ENCODE data around the gene FAM13B.
"Not testable (repeated sequence)": the region's sequence is repeated elsewhere in the genome, so short reads cannot be mapped to it uniquely, and the experiment has no call there.

FAM13B gene

GRCh38 chr5:137989419-137989818, 43.5 kb downstream of the FAM13B start:
- POLR2A ChIA-PET, result interaction anchor here (1.0 kb wide), 1 partner anchor 100 kb away, joined by 3 read pairs; the partner anchor contains the start of gene PKD2L2

GRCh38 chr5:137975208-137975607, 57.7 kb downstream of the FAM13B start:
- DNase-seq (ENCODE audit: extremely low spot score), result no peak
- TF ChIP-seq ZNF384 (IDR thresholded peaks at IDR 0.05), result no peak
- TF ChIP-seq LEF1 (IDR thresholded peaks at IDR 0.05; ENCODE audit: borderline replicate concordance), result no peak
- TF ChIP-seq SP1 (IDR thresholded peaks at IDR 0.05), result no peak
- POLR2A ChIA-PET, result no interaction called here
- CTCF ChIA-PET, result no interaction called here

More at GRCh38 chr5:137989419-137989818, 43.5 kb downstream of the FAM13B start:
- CTCF ChIA-PET, result interaction anchor here (0.6 kb wide), 1 partner anchor 26 kb away, joined by 3 read pairs; no protein-coding TSS in a partner anchor
- no peak for DNase-seq (ENCODE audit: extremely low spot score)
- no peak for TF ChIP-seq L3MBTL2 (conservative IDR thresholded peaks at IDR 0.05)
- TF ChIP-seq FOXA1 (IDR thresholded peaks at IDR 0.05), result no peak
- no peak for TF ChIP-seq TARDBP (IDR thresholded peaks at IDR 0.05)
- no peak for TF ChIP-seq SUZ12 (IDR thresholded peaks at IDR 0.05)

DNA sequence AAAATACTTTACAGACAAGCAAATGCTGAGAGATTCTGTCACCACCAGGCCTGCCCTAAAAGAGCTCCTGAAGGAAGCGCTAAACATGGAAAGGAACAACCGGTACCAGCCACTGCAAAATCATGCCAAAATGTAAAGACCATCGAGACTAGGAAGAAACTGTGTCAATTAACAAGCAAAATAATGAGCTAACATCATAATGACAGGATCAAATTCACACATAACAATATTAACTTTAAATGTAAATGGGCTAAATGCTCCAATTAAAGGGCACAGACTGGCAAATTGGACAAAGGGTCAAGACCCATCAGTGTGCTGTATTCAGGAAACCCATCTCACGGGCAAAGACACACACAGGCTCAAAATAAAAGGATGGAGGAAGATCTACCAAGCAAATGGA, 62.5 kb downstream of the FAM13B start:
- DNase-seq (ENCODE audit: extremely low spot score); CTCF ChIA-PET; POLR2A ChIA-PET: not testable (repeated sequence)

- TF ChIP-seq SP1 (IDR thresholded peaks at IDR 0.05) (no peak), BHLHE40 (IDR thresholded peaks at IDR 0.05; ENCODE audit: borderline replicate concordance) (no peak), LEF1 (IDR thresholded peaks at IDR 0.05; ENCODE audit: borderline replicate concordance) (no peak), SUZ12 (IDR thresholded peaks at IDR 0.05) (no peak), FOXM1 (IDR thresholded peaks at IDR 0.05; ENCODE audit: borderline replicate concordance) (no peak), HDGF (IDR thresholded peaks at IDR 0.05; ENCODE audit: borderline replicate concordance) (no peak)
- no peak for DNase-seq (ENCODE audit: extremely low spot score)
- ChIA-PET POLR2A (no interaction called here), CTCF (no interaction called here)
Observed at GRCh38 chr5:137960819-137961218, 72.1 kb downstream of the FAM13B start.

- ChIA-PET CTCF (no interaction called here), POLR2A (no interaction called here)
- DNase-seq (ENCODE audit: extremely low spot score), result no peak
- no peak for TF ChIP-seq ARNT (IDR thresholded peaks at IDR 0.05)
- TF ChIP-seq L3MBTL2 (conservative IDR thresholded peaks at IDR 0.05), result no peak
- TF ChIP-seq ELF4 (IDR thresholded peaks at IDR 0.05), result no peak
- TF ChIP-seq, protein P1, sequence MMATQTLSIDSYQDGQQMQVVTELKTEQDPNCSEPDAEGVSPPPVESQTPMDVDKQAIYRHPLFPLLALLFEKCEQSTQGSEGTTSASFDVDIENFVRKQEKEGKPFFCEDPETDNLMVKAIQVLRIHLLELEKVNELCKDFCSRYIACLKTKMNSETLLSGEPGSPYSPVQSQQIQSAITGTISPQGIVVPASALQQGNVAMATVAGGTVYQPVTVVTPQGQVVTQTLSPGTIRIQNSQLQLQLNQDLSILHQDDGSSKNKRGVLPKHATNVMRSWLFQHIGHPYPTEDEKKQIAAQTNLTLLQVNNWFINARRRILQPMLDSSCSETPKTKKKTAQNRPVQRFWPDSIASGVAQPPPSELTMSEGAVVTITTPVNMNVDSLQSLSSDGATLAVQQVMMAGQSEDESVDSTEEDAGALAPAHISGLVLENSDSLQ (IDR thresholded peaks at IDR 0.05), result no peak
- TF ChIP-seq SUZ12 (IDR thresholded peaks at IDR 0.05), result no peak
- no peak for TF ChIP-seq SP1 (IDR thresholded peaks at IDR 0.05)
- no peak for TF ChIP-seq TARDBP (IDR thresholded peaks at IDR 0.05)
- no peak for TF ChIP-seq NFRKB (IDR thresholded peaks at IDR 0.05)
Observed at GRCh38 chr5:137960141-137960540, 72.7 kb downstream of the FAM13B start.

DNA sequence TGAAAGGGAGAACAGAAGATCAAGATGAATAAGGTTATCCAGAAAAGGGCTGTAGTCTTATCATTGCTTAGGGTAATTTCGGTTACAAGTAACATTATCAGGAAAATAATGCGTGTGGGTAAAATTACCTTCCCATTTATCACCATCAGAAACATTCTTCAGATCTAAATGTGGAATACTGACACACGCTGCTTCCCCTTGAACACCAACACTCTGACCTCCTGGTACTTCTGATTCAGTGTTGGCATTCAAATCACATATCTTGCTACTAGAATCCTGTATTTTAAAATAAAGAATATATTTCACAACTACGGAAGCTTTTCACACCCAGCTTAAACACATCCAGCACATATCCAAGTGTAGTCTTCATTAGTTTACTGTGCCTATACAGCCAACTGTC, 73.4 kb downstream of the FAM13B start:
- ChIA-PET POLR2A (no interaction called here), CTCF (no interaction called here)
- no peak for DNase-seq (ENCODE audit: extremely low spot score)
- no peak for TF ChIP-seq LEF1 (IDR thresholded peaks at IDR 0.05; ENCODE audit: borderline replicate concordance)
- TF ChIP-seq NFRKB (IDR thresholded peaks at IDR 0.05), result no peak

GRCh38 chr5:137957948-137958347, 74.9 kb downstream of the FAM13B start:
- CTCF ChIA-PET, result no interaction called here
- DNase-seq (ENCODE audit: extremely low spot score), result no peak
- POLR2A ChIA-PET, result no interaction called here
- no peak for TF ChIP-seq SP1 (IDR thresholded peaks at IDR 0.05)
- TF ChIP-seq FOXA1 (IDR thresholded peaks at IDR 0.05), result no peak
- TF ChIP-seq FOXK2 (IDR thresholded peaks at IDR 0.05), result no peak
- no peak for TF ChIP-seq ARNT (IDR thresholded peaks at IDR 0.05)
- TF ChIP-seq BHLHE40 (IDR thresholded peaks at IDR 0.05; ENCODE audit: borderline replicate concordance), result no peak
- no peak for TF ChIP-seq LEF1 (IDR thresholded peaks at IDR 0.05; ENCODE audit: borderline replicate concordance)
- TF ChIP-seq FOXM1 (IDR thresholded peaks at IDR 0.05; ENCODE audit: borderline replicate concordance), result no peak
- no peak for TF ChIP-seq L3MBTL2 (conservative IDR thresholded peaks at IDR 0.05)
- no peak for TF ChIP-seq CTBP1 (IDR thresholded peaks at IDR 0.05; ENCODE audit: borderline replicate concordance)
- no peak for TF ChIP-seq ELF4 (IDR thresholded peaks at IDR 0.05)
- TF ChIP-seq, protein P1 (IDR thresholded peaks at IDR 0.05), result no peak

GRCh38 chr5:137954131-137954879, 78.6 kb downstream of the FAM13B start:
- ChIA-PET CTCF (interaction anchor here (0.6 to 0.7 kb wide), 3 partner anchors 14 to 319 kb away, joined by 3 to 4 read pairs (median 3); no protein-coding TSS in a partner anchor), POLR2A (no interaction called here)
- TF ChIP-seq FOXA1 (IDR thresholded peaks at IDR 0.05), result no peak
- TF ChIP-seq L3MBTL2 (conservative IDR thresholded peaks at IDR 0.05), result no peak
- TF ChIP-seq LEF1 (IDR thresholded peaks at IDR 0.05; ENCODE audit: borderline replicate concordance), result no peak
- no peak for TF ChIP-seq HDGF (IDR thresholded peaks at IDR 0.05; ENCODE audit: borderline replicate concordance)
- no peak for TF ChIP-seq FOXM1 (IDR thresholded peaks at IDR 0.05; ENCODE audit: borderline replicate concordance)
- TF ChIP-seq, protein P1 (IDR thresholded peaks at IDR 0.05), result no peak
- TF ChIP-seq FOXK2 (IDR thresholded peaks at IDR 0.05), result no peak
- DNase-seq (ENCODE audit: extremely low spot score), result no peak

Measured in HEK293T (cell line).